Keratinocyte (primary cell): Measurements from ENCODE around the gene NF1.

ENCODE experiments used
- CTCF ChIP-seq, 3 experiments: IDR thresholded peaks in 1 of 3; conservative IDR thresholded peaks in 1 of 3; optimal IDR thresholded peaks in 1 of 3; 2 replicates in 2 of 3; 3 replicates in 1 of 3; pipeline versions ENCODE3 to v1.5.1; 2011; ENCODE audit warnings: low read length in 3 of 3, mild to moderate bottlenecking in 3 of 3, moderate library complexity in 2 of 3, control low read depth in 1 of 3, inconsistent platforms in 1 of 3; ENCODE audit not compliant: insufficient read depth in 2 of 3; ENCODE audit errors: extremely low read depth in 1 of 3
- EZH2 ChIP-seq: IDR thresholded peaks from one replicate; pipeline ENCODE4 v1.6.1; 2012; ENCODE audit warnings: inconsistent platforms, mild to moderate bottlenecking, low read length, moderate library complexity

- no peak for TF ChIP-seq CTCF (optimal IDR thresholded peaks at IDR 0.05 in 1 of 3, IDR thresholded peaks at IDR 0.05 in 1 of 3, conservative IDR thresholded peaks at IDR 0.05 in 1 of 3; ENCODE audit: extremely low read depth in 1 of 3, insufficient read depth in 2 of 3, low read length in 3 of 3)
- no peak for TF ChIP-seq EZH2
Observed at GRCh38 chr17:31279401-31279800, 184.6 kb downstream of the NF1 start.
